Measurements from ENCODE around the gene DENND1C. TPM values are rescaled to one million over a fixed set of nuclear protein-coding genes. Genes with fewer than 3 reads are reported as not detected.

DENND1C gene
- total and polyA plus RNA-seq, 2 of the 8 experiments (the other 6 are each of a cell fraction or from before 2014, with no cell fraction given), result 3.6 to 4.0 TPM

- no peak for TF ChIP-seq TCF12 (IDR thresholded peaks at IDR 0.05; ENCODE audit: low read depth, low read length)
- TF ChIP-seq, protein P1, sequence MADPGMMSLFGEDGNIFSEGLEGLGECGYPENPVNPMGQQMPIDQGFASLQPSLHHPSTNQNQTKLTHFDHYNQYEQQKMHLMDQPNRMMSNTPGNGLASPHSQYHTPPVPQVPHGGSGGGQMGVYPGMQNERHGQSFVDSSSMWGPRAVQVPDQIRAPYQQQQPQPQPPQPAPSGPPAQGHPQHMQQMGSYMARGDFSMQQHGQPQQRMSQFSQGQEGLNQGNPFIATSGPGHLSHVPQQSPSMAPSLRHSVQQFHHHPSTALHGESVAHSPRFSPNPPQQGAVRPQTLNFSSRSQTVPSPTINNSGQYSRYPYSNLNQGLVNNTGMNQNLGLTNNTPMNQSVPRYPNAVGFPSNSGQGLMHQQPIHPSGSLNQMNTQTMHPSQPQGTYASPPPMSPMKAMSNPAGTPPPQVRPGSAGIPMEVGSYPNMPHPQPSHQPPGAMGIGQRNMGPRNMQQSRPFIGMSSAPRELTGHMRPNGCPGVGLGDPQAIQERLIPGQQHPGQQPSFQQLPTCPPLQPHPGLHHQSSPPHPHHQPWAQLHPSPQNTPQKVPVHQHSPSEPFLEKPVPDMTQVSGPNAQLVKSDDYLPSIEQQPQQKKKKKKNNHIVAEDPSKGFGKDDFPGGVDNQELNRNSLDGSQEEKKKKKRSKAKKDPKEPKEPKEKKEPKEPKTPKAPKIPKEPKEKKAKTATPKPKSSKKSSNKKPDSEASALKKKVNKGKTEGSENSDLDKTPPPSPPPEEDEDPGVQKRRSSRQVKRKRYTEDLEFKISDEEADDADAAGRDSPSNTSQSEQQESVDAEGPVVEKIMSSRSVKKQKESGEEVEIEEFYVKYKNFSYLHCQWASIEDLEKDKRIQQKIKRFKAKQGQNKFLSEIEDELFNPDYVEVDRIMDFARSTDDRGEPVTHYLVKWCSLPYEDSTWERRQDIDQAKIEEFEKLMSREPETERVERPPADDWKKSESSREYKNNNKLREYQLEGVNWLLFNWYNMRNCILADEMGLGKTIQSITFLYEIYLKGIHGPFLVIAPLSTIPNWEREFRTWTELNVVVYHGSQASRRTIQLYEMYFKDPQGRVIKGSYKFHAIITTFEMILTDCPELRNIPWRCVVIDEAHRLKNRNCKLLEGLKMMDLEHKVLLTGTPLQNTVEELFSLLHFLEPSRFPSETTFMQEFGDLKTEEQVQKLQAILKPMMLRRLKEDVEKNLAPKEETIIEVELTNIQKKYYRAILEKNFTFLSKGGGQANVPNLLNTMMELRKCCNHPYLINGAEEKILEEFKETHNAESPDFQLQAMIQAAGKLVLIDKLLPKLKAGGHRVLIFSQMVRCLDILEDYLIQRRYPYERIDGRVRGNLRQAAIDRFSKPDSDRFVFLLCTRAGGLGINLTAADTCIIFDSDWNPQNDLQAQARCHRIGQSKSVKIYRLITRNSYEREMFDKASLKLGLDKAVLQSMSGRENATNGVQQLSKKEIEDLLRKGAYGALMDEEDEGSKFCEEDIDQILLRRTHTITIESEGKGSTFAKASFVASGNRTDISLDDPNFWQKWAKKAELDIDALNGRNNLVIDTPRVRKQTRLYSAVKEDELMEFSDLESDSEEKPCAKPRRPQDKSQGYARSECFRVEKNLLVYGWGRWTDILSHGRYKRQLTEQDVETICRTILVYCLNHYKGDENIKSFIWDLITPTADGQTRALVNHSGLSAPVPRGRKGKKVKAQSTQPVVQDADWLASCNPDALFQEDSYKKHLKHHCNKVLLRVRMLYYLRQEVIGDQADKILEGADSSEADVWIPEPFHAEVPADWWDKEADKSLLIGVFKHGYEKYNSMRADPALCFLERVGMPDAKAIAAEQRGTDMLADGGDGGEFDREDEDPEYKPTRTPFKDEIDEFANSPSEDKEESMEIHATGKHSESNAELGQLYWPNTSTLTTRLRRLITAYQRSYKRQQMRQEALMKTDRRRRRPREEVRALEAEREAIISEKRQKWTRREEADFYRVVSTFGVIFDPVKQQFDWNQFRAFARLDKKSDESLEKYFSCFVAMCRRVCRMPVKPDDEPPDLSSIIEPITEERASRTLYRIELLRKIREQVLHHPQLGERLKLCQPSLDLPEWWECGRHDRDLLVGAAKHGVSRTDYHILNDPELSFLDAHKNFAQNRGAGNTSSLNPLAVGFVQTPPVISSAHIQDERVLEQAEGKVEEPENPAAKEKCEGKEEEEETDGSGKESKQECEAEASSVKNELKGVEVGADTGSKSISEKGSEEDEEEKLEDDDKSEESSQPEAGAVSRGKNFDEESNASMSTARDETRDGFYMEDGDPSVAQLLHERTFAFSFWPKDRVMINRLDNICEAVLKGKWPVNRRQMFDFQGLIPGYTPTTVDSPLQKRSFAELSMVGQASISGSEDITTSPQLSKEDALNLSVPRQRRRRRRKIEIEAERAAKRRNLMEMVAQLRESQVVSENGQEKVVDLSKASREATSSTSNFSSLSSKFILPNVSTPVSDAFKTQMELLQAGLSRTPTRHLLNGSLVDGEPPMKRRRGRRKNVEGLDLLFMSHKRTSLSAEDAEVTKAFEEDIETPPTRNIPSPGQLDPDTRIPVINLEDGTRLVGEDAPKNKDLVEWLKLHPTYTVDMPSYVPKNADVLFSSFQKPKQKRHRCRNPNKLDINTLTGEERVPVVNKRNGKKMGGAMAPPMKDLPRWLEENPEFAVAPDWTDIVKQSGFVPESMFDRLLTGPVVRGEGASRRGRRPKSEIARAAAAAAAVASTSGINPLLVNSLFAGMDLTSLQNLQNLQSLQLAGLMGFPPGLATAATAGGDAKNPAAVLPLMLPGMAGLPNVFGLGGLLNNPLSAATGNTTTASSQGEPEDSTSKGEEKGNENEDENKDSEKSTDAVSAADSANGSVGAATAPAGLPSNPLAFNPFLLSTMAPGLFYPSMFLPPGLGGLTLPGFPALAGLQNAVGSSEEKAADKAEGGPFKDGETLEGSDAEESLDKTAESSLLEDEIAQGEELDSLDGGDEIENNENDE (IDR thresholded peaks at IDR 0.05; ENCODE audit: insufficient replicate concordance, low read length), result no peak
- TF ChIP-seq YY1 (IDR thresholded peaks at IDR 0.05; ENCODE audit: low read depth, low read length), result no peak
- TF ChIP-seq PHF8 (conservative IDR thresholded peaks at IDR 0.05; ENCODE audit: low read depth, low read length), result no peak
These were observed 47.0 kb upstream of the DENND1C start (continued) for GRCh38 chr19:6528544-6529121.
